ENCODE results near the gene XNDC1N.

Gene XNDC1N

DNA sequence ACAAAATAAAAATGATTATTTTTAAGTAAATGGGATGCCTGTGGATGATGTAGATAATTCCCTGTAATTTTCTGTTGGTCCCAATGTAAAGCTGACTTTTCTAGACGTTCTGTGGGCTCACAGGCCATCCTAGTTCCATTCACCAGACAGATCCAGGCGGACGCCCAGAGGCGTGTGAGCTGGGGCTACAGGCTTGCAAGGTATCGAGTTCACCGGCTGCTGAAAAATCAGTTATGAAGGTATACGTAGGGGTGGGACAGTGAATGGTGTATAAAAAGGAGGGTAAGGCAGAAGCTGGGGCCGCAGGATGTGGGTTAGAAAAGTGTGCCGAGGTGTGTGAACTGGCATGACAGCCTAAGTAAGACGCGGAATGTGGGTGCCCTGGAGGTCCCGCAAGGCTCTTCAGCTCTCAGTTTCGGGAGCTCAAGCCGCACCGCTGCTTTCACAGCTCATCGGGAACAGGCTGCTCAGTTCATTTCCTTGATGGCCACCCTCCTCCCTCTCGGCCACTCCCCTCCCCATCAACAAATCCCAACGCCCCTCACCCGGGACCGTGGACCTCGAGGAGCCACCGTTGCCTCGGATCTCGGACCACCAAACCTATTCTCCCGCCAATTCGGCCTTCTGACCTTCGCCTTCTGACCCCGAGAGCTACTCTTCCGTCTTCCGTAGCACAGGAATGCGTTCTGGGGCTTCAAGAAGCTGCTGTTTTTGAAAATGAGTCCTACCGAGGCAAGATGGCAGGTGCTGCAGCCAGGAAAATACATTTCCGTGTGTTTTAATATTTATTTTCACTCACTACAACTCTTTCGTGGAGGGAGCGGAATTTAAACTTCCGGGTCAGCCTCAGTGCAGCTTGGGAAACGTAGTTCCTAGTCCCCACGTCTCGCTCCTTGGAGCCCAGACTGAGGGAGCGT is at the start of gene XNDC1N:
TSS of gene XNDC1N (minus strand) at position 775 of the 917 bp plus-strand sequence. CDS start 5,241 bp downstream, outside the sequence.
- Histone ChIP-seq H3K27ac (ENCODE audit: low read depth, low read length, poor library complexity, severe bottlenecking) (peak within 1 kb of the TSS; percentile 92), H3K79me2 (ENCODE audit: insufficient read depth, low read length) (peaks cover 51% of the 10 kb centered on the region), H3K9me3 (ENCODE audit: low read length) (no peaks in the 10 kb centered on the region), H3K27me3 (ENCODE audit: insufficient read depth, low read length) (no peaks in the 10 kb centered on the region), H3K9me2 (ENCODE audit: low read depth, low read length) (no peaks in the 10 kb centered on the region), H3K36me3 (ENCODE audit: insufficient read depth, low read length) (peaks cover 19% of the 10 kb centered on the region), H3F3A (ENCODE audit: insufficient read depth, low read length) (no peaks in the 10 kb centered on the region), H3K9ac (ENCODE audit: low read length) (peak within 1 kb of the TSS; percentile 95), H2AFZ (ENCODE audit: low read length) (peak within 1 kb of the TSS; percentile 67; the same call in 1 of the 2 replicates), H3K4me2 (ENCODE audit: low read length) (peak within 1 kb of the TSS; percentile 92), H3K4me1 (ENCODE audit: insufficient read depth, low read length, severe bottlenecking) (peaks cover 46% of the 10 kb centered on the region), H4K20me1 (ENCODE audit: insufficient read depth, low read length) (no peaks in the 10 kb centered on the region), H3K4me3 (ENCODE audit: low read depth, low read length, poor library complexity, severe bottlenecking) (peak within 1 kb of the TSS; percentile 82)
- TF ChIP-seq EZH2 (IDR thresholded peaks at IDR 0.05; ENCODE audit: borderline replicate concordance, low read length): no peak
- TF ChIP-seq CTCF (IDR thresholded peaks at IDR 0.05; ENCODE audit: low read length): no peak

- Histone ChIP-seq H3F3A (ENCODE audit: insufficient read depth, low read length) (no peaks in the 10 kb centered on the region), H3K9me2 (ENCODE audit: low read depth, low read length) (no peaks in the 10 kb centered on the region), H3K36me3 (ENCODE audit: insufficient read depth, low read length) (peaks cover 21% of the 10 kb centered on the region; the same call in 1 of the 2 replicates), H3K4me2 (ENCODE audit: low read length) (peak overlapping the region; percentile 18; the same call in 1 of the 2 replicates), H3K4me3 (ENCODE audit: low read depth, low read length, poor library complexity, severe bottlenecking) (no peak overlapping the region), H4K20me1 (ENCODE audit: insufficient read depth, low read length) (no peaks in the 10 kb centered on the region), H2AFZ (ENCODE audit: low read length) (no peak overlapping the region), H3K79me2 (ENCODE audit: insufficient read depth, low read length) (no peaks in the 10 kb centered on the region), H3K4me1 (ENCODE audit: insufficient read depth, low read length, severe bottlenecking) (peaks cover 13% of the 10 kb centered on the region), H3K27me3 (ENCODE audit: insufficient read depth, low read length) (no peaks in the 10 kb centered on the region), H3K9me3 (ENCODE audit: low read length) (no peaks in the 10 kb centered on the region), H3K9ac (ENCODE audit: low read length) (no peak overlapping the region; the same call in 1 of the 2 replicates), H3K27ac (ENCODE audit: low read depth, low read length, poor library complexity, severe bottlenecking) (peak overlapping the region; percentile 60)
- TF ChIP-seq CTCF (IDR thresholded peaks at IDR 0.05; ENCODE audit: low read length) (peak; percentile 81), EZH2 (IDR thresholded peaks at IDR 0.05; ENCODE audit: borderline replicate concordance, low read length) (no peak)
These were observed 49.5 kb upstream of the XNDC1N start for GRCh38 chr11:71977743-71978418.

- Histone ChIP-seq H3K9ac (ENCODE audit: low read length) (no peak overlapping the region), H3F3A (ENCODE audit: insufficient read depth, low read length) (no peaks in the 10 kb centered on the region), H4K20me1 (ENCODE audit: insufficient read depth, low read length) (no peaks in the 10 kb centered on the region), H3K27me3 (ENCODE audit: insufficient read depth, low read length) (no peaks in the 10 kb centered on the region), H2AFZ (ENCODE audit: low read length) (no peak overlapping the region), H3K36me3 (ENCODE audit: insufficient read depth, low read length) (peaks cover 19% of the 10 kb centered on the region; the same call in 1 of the 2 replicates), H3K4me1 (ENCODE audit: insufficient read depth, low read length, severe bottlenecking) (peaks cover 13% of the 10 kb centered on the region), H3K4me3 (ENCODE audit: low read depth, low read length, poor library complexity, severe bottlenecking) (no peak overlapping the region), H3K9me2 (ENCODE audit: low read depth, low read length) (no peaks in the 10 kb centered on the region), H3K9me3 (ENCODE audit: low read length) (no peaks in the 10 kb centered on the region), H3K4me2 (ENCODE audit: low read length) (no peak overlapping the region), H3K79me2 (ENCODE audit: insufficient read depth, low read length) (no peaks in the 10 kb centered on the region), H3K27ac (ENCODE audit: low read depth, low read length, poor library complexity, severe bottlenecking) (peak overlapping the region; percentile 60)
- TF ChIP-seq CTCF (IDR thresholded peaks at IDR 0.05; ENCODE audit: low read length): no peak
- no peak for TF ChIP-seq EZH2 (IDR thresholded peaks at IDR 0.05; ENCODE audit: borderline replicate concordance, low read length)
These were observed 48.7 kb upstream of the XNDC1N start for GRCh38 chr11:71977090-71977489.

All from OCI-LY1 (cell line).